Neural cell (in vitro differentiated cells): ENCODE measurements around the gene TBCA. TPM values are rescaled to one million over a fixed set of nuclear protein-coding genes. Genes with fewer than 3 reads are reported as not detected.

ENCODE experiments used
- H2AFZ ChIP-seq: fragments of 200-600, 300-800 bp; sonication (generic), shearing (Covaris generic); 2 replicates; pipeline ENCODE4 v1.6.0; 2014; ENCODE audit warnings: low read depth, mild to moderate bottlenecking, antibody characterized with exemption, low read length, moderate library complexity
- H3F3A ChIP-seq: fragments of 200-600 bp; shearing (Covaris generic); 2 replicates; pipeline ENCODE4 v1.6.1; 2016; ENCODE audit warnings: mild to moderate bottlenecking, moderate library complexity, mixed read lengths, antibody characterized with exemption, low read length; ENCODE audit not compliant: insufficient read depth, poor library complexity, severe bottlenecking
- H3K27ac ChIP-seq: fragments of 200-600, 300-800 bp; sonication (generic), shearing (Covaris generic); 2 replicates; pipeline ENCODE4 v1.5.1; 2014; ENCODE audit warnings: mild to moderate bottlenecking, low read length, moderate library complexity
- H3K27me3 ChIP-seq: fragments of 300-800, 200-600 bp; sonication (generic), shearing (Covaris generic); 2 replicates; pipeline ENCODE4 v1.6.0; 2014; ENCODE audit warnings: mild to moderate bottlenecking, low read depth, low read length, moderate library complexity; ENCODE audit not compliant: insufficient read depth
- H3K36me3 ChIP-seq: fragments of 300-800, 200-600 bp; sonication (generic), shearing (Covaris generic); 2 replicates; pipeline ENCODE4 v1.5.1; 2014; ENCODE audit warnings: mild to moderate bottlenecking, antibody characterized with exemption, low read length, moderate library complexity; ENCODE audit not compliant: insufficient read depth
- H3K4me2 ChIP-seq: fragments of 300-800, 200-600 bp; sonication (generic), shearing (Covaris generic); 2 replicates; pipeline ENCODE4 v1.6.0; 2014; ENCODE audit warnings: mild to moderate bottlenecking, low read length
- H3K4me3 ChIP-seq: fragments of 300-800, 200-600 bp; sonication (generic), shearing (Covaris generic); 2 replicates; pipeline ENCODE4 v1.5.1; 2014; ENCODE audit warnings: mild to moderate bottlenecking, low read length, moderate library complexity
- H3K79me2 ChIP-seq: fragments of 200-600 bp; shearing (Covaris generic); replicated peaks from 2 replicates; pipeline ENCODE4 v1.6.0; 2014; ENCODE audit warnings: mild to moderate bottlenecking, low read length, moderate library complexity; ENCODE audit not compliant: insufficient read depth
- H3K9ac ChIP-seq: fragments of 300-800, 200-600 bp; sonication (generic), shearing (Covaris generic); 2 replicates; pipeline ENCODE4 v1.6.1; 2016; ENCODE audit warnings: mild to moderate bottlenecking, low read length, mixed read lengths
- H3K9me2 ChIP-seq: fragments of 200-600 bp; shearing (Covaris generic); 2 replicates; pipeline ENCODE4 v1.6.1; 2016; ENCODE audit warnings: mild to moderate bottlenecking, low read length, mixed read lengths; ENCODE audit not compliant: insufficient read depth
- H3K9me3 ChIP-seq: fragments of 200-600, 300-800 bp; sonication (generic), shearing (Covaris generic); 2 replicates; pipeline ENCODE4 v1.6.1; 2016; ENCODE audit warnings: mild to moderate bottlenecking, mixed run types, low read length, moderate library complexity, mixed read lengths
- H4K20me1 ChIP-seq: fragments of 200-600 bp; shearing (Covaris generic); 2 replicates; pipeline ENCODE4 v1.6.1; 2016; ENCODE audit warnings: mild to moderate bottlenecking, mixed run types; ENCODE audit not compliant: insufficient read depth
- CTCF ChIP-seq: fragments of 450-650 bp; IDR thresholded peaks from 2 replicates; pipeline ENCODE4 v1.5.1; 2014; ENCODE audit warnings: antibody characterized with exemption, mild to moderate bottlenecking, moderate library complexity; ENCODE audit not compliant: poor library complexity, severe bottlenecking
- EP300 ChIP-seq: fragments of 450-650 bp; conservative IDR thresholded peaks from 2 replicates; pipeline ENCODE4 v1.6.1; 2014; ENCODE audit warnings: antibody characterized with exemption, mild to moderate bottlenecking, moderate library complexity; ENCODE audit not compliant: poor library complexity, severe bottlenecking
- EZH2 ChIP-seq: fragments of 200-600, 300-800 bp; shearing (Covaris generic), sonication (generic); IDR thresholded peaks from 2 replicates; pipeline ENCODE4 v1.6.1; 2014; ENCODE audit warnings: antibody characterized with exemption, low read length, borderline replicate concordance, mild to moderate bottlenecking; ENCODE audit not compliant: insufficient read depth, poor library complexity, severe bottlenecking
- MXI1 ChIP-seq: fragments of 450-650 bp; conservative IDR thresholded peaks from 2 replicates; pipeline ENCODE4 v1.6.1; 2014; ENCODE audit warnings: antibody characterized with exemption, mild to moderate bottlenecking; ENCODE audit not compliant: poor library complexity, severe bottlenecking
- POLR2AphosphoS5 ChIP-seq: IDR thresholded peaks from 2 replicates; pipeline ENCODE4 v1.6.1; 2012
- RAD21 ChIP-seq: fragments of 450-650 bp; conservative IDR thresholded peaks from 2 replicates; pipeline ENCODE4 v1.6.1; 2014; ENCODE audit warnings: antibody characterized with exemption, mild to moderate bottlenecking, moderate library complexity
- REST ChIP-seq: IDR thresholded peaks from 2 replicates; pipeline ENCODE4 v1.6.1; 2012; ENCODE audit warnings: borderline replicate concordance
- SMC3 ChIP-seq: fragments of 450-650 bp; conservative IDR thresholded peaks from 2 replicates; pipeline ENCODE4 v1.6.1; 2014; ENCODE audit warnings: antibody characterized with exemption, mild to moderate bottlenecking, moderate library complexity; ENCODE audit not compliant: poor library complexity
- TAF1 ChIP-seq: IDR thresholded peaks from 2 replicates; pipeline ENCODE4 v1.6.1; 2012; ENCODE audit warnings: low read depth
- polyA plus RNA-seq: library from polyadenylated mRNA; depleted of rRNA; stranded (reverse); fragments of >200 nt; gene quantifications from 2 replicates; pipeline ENCODE4 v1.2.3, GENCODE V29; 2014

The TBCA gene
- polyA plus RNA-seq, 1 donor from 2014 or later: 481 TPM

- no peak overlapping the region for H3K4me2 ChIP-seq
These were observed 33.0 kb downstream of the TBCA start for GRCh38 chr5:77743181-77743580.

GRCh38 chr5:77741608-77742007, 34.5 kb downstream of the TBCA start:
- Histone ChIP-seq H3F3A (no peaks in the 10 kb centered on the region), H3K9me2 (no peaks in the 10 kb centered on the region), H3K27me3 (no peaks in the 10 kb centered on the region), H3K79me2 (peaks cover 14% of the 10 kb centered on the region), H2AFZ (no peak overlapping the region), H4K20me1 (no peaks in the 10 kb centered on the region), H3K27ac (no peak overlapping the region), H3K4me3 (no peak overlapping the region), H3K9ac (no peak overlapping the region), H3K36me3 (no peaks in the 10 kb centered on the region), H3K9me3 (no peaks in the 10 kb centered on the region), H3K4me2 (no peak overlapping the region)
- TF ChIP-seq MXI1: no peak

More at GRCh38 chr5:77743181-77743580, 33.0 kb downstream of the TBCA start:
- no peak overlapping the region for H2AFZ ChIP-seq
- H3K4me3 ChIP-seq: no peak overlapping the region
- no peaks in the 10 kb centered on the region for H3K27me3 ChIP-seq
- no peaks in the 10 kb centered on the region for H3K36me3 ChIP-seq
- H3K27ac ChIP-seq: no peak overlapping the region
- no peaks in the 10 kb centered on the region for H4K20me1 ChIP-seq
- H3K9me3 ChIP-seq: no peaks in the 10 kb centered on the region
- H3K9me2 ChIP-seq: no peaks in the 10 kb centered on the region
- no peaks in the 10 kb centered on the region for H3F3A ChIP-seq
- peaks cover 16% of the 10 kb centered on the region for H3K79me2 ChIP-seq
- no peak overlapping the region for H3K9ac ChIP-seq
- no peak for TF ChIP-seq MXI1
- TF ChIP-seq EP300: no peak
- no peak for TF ChIP-seq CTCF

- Histone ChIP-seq H3K9ac (no peak overlapping the region), H3K9me3 (no peaks in the 10 kb centered on the region), H3K4me2 (no peak overlapping the region), H3K36me3 (no peaks in the 10 kb centered on the region), H3K27ac (no peak overlapping the region), H3F3A (no peaks in the 10 kb centered on the region), H3K27me3 (no peaks in the 10 kb centered on the region), H3K79me2 (peaks cover 17% of the 10 kb centered on the region), H4K20me1 (no peaks in the 10 kb centered on the region), H3K9me2 (no peaks in the 10 kb centered on the region), H2AFZ (no peak overlapping the region), H3K4me3 (no peak overlapping the region)
- TF ChIP-seq REST (no peak), POLR2AphosphoS5 (no peak), CTCF (no peak), TAF1 (no peak), MXI1 (no peak), RAD21 (no peak), EP300 (no peak), EZH2 (no peak), SMC3 (no peak)
These were observed 41.3 kb downstream of the TBCA start for GRCh38 chr5:77734885-77735284.
